Ureter (tissue), 1 donor: Measurements from ENCODE around the gene CFAP221. TPM values are rescaled to one million over a fixed set of nuclear protein-coding genes. Genes with fewer than 3 reads are reported as not detected.

Experiments
- DNase-seq: peaks from one replicate; pipeline ENCODE4 v3.0.0-alpha.2; 2020; ENCODE audit warnings: low spot score
- total RNA-seq: library from RNA; stranded (reverse); gene quantifications from one replicate; pipeline ENCODE4 v1.2.4, GENCODE V29; 2023
- donor health status: DM: yes; HTN: yes; CAD: no.

The CFAP221 gene
- total RNA-seq, 1 donor from 2014 or later: 2.8 TPM

DNA sequence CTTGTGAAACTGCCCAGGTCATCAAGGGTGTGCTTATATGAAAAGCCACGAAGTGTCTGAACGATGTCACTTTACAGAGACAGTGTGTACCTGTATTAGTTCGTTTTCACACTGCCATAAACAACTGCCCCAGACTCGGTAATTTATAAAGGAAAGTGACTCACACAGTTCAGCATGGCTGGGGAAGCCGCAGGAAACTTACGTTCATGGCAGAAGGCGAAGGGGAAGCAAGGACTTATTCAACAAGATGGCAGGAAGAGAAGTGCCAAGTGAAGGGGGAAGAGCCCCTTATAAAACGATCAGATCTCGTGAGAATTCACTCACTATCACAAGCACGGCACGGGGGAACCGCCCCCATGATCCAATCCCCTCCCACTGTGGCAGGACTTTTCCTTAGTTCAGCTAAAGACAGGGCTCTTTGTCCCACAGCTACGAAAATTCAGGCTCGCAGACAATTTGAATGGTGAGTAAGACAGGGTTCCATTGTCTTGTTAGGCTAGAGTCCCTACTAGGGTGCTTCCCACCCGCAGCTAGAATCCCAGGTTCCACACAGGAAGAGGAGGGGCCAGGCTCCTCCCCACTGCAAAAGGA lies 154.9 kb downstream of the CFAP221 start:
- no peak for DNase-seq

DNA sequence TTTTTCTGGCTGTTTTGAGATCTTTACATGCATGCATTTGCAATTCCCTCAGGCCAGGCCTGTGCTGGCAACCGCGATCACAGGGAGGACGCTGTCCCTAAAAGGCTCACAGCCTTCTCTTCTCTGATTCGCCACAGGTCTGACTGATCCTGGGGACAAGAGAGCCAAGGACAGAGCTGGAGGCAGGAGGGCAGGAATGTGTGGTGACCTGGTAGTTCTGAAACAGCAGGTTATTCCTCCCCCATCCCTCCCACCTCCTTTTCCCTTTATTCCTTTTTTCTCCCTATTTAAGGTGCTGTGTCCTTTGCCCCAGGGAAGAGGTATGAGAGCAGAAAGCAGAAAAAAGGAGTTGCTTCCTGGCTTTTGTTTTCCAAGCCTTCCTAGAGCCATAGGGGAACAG lies 156.6 kb downstream of the CFAP221 start:
- DNase-seq: no peak

DNA sequence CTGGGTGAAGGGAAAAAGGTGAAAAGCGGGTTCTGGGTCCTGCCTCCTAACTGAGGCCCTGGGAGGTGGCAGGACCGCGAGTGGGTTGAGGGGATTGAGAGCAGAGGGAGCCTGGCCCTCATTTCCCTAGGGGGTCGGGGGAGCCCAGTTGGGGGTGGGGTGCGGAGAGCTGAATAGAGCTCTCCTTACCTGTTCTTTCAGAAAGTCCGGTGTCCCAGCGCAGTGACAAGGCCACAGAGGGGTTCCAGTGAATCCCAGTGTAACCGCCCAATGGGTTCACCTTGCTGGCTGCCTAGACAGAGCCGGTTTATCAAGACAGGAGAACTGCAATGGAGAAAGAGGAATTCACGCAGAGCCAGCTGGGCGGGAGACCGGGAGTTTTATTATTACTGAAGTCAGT lies 157.1 kb downstream of the CFAP221 start:
- DNase-seq: no peak

DNA sequence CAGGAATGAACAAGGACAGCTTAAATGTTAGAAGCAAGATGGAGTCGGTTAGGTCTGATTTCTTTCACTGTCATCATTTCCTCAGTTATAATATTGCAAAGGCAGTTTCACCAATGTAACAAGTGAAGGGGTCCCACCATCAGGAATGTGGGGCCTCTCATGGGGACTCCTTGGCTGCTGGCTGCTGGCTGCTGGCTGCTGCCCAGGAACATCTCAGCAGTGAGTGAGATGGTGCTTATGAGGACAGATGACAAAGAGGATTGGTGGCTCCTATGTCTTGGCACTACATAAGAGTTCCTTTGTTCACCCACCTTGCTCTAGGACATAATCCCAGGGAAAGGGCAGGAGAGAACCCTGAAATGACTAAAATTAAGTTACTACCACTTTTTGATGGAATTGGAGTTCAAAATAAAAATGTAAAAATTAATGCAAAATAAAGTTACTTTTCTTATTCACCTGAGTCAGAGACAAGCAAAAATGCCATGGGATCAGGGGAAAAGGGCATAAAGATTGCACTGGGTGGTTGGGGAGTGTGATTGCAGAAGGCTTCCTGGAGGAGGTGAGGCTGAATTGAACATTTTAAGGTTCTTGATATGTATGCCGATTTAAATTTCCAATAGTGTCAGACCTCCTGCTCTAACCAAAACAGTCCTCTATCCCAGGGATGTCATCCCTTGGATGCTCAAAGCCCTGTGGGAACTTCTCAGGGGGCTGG lies 158.1 kb downstream of the CFAP221 start:
- no peak for DNase-seq

DNA sequence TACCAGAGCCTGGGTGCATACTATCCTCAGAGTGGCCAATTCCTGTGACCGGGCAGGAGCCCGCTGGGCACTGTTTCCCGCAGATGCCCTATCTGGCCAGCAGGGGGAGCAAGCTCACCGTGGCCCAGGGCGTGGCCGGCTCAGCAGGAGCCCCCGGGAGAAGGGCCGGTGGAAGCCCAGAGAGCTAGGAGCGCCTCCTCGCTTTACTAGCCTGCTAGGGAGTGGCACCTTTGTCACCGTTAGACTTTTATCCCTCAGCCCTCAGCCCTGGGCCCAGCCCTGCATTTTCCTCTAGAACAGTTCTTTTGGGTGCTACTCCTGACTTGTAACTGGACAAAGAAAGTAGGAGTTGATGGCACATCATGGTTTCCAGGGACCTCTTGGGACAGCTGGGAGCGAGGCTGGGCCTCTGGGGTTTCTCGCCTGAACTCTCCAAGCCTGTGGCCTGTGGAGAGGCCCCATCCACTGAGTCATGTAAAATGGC lies 158.7 kb downstream of the CFAP221 start:
- DNase-seq: peak; percentile 59

DNA sequence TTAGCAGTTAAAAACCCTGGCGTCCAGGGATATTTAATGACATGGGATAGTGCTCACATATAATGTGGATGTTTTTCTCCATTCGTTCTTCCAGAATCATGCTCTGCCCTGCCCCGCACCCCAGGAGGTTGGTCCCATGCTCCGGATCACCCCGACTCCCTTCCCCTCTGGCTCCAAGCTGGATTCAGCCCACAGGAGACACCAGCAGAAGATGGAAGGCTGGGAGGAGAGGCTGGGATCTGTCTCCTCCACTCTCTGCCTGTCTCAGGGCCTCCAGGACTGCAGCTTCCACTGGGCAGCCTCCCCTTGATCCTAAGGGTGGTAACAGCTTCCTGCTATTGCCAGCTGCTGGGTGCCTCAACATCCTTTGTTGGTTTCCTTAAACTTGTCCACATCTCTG lies 159.3 kb downstream of the CFAP221 start:
- no peak for DNase-seq

DNA sequence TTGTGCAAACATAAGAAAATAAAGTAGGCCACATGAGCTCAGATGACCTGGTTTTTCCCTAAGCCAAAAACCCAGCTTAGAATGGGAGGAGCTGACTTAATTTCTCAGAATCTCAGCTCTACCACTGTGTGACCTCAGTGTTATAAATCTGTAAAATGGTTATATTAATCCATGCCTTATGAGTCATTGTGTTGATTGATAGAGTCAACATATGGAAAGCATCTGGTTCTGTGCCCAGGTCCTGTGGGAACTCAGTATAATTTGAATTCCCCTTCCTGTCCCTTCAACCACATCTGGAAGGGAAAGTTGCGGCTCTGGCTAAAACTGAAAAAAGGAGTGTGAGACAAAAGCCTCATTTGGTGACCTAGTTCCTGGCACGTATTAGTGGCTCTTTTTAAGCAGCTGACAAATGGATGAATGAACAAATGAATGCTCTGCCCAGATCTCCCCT lies 160.4 kb downstream of the CFAP221 start:
- DNase-seq: no peak

DNA sequence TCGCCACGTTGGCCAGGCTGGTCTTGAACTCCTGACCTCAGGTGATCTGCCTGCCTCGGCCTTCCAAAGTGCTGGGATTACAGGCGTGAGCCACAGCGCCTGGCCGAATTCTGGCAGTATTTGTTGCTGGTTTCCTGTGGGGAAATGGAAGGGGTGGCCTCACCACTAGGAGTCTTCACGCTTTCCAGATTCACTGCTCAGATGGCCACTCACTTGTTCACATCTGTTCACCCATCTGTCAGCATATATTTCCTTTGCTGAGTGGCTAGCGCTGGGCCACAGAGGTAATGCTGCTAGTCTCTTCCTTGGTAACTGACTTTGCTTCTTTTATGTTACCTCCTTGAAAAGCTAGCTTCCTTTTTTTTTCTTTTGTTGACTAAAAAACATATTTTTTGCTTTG lies 162.0 kb downstream of the CFAP221 start:
- DNase-seq: no peak

Other genes starting within 250 kb of the CFAP221 start
- 14.3 TPM for gene C2orf76, start 177.6 kb upstream of the CFAP221 start, total RNA-seq
- 99.6 TPM for gene DBI, start 177.5 kb upstream of the CFAP221 start, total RNA-seq
- 2.2 TPM for gene TMEM37, start 112.6 kb upstream of the CFAP221 start, total RNA-seq
- gene SCTR, start 20.0 kb upstream of the CFAP221 start, total RNA-seq: not detected
- 18.9 TPM for gene TMEM177, start 134.8 kb downstream of the CFAP221 start, total RNA-seq
- 48.7 TPM for gene PTPN4, start 215.5 kb downstream of the CFAP221 start, total RNA-seq